ENCODE results near the gene TMEM196. TPM values are rescaled to one million over a fixed set of nuclear protein-coding genes. Genes with fewer than 3 reads are reported as not detected.

Gene TMEM196
- total RNA-seq, 1 experiment from 2014 or later, result not detected

GRCh38 chr7:19707240-19707639, 66.2 kb downstream of the TMEM196 start:
- in situ Hi-C loops (cut with HindIII; ENCODE audit: low pct_unique_long_range_greater_than_20kb, low sequenced_read_pairs), result no loop called here
- BruUV-seq (replicated peaks), result no TSS peak
- H3K4me1 ChIP-seq (ENCODE audit: control insufficient read depth, insufficient read depth, low read length), result peaks cover 23% of the 10 kb centered on the region
- no peaks in the 10 kb centered on the region; the same call in 1 of the 2 replicates for H3K27me3 ChIP-seq (ENCODE audit: control insufficient read depth, insufficient read depth, low read length)
- ATAC-seq (no peak), DNase-seq (ENCODE audit: low read depth, low spot score) (no peak)
- TF ChIP-seq, protein P1, sequence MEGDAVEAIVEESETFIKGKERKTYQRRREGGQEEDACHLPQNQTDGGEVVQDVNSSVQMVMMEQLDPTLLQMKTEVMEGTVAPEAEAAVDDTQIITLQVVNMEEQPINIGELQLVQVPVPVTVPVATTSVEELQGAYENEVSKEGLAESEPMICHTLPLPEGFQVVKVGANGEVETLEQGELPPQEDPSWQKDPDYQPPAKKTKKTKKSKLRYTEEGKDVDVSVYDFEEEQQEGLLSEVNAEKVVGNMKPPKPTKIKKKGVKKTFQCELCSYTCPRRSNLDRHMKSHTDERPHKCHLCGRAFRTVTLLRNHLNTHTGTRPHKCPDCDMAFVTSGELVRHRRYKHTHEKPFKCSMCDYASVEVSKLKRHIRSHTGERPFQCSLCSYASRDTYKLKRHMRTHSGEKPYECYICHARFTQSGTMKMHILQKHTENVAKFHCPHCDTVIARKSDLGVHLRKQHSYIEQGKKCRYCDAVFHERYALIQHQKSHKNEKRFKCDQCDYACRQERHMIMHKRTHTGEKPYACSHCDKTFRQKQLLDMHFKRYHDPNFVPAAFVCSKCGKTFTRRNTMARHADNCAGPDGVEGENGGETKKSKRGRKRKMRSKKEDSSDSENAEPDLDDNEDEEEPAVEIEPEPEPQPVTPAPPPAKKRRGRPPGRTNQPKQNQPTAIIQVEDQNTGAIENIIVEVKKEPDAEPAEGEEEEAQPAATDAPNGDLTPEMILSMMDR (IDR thresholded peaks at IDR 0.05), result no peak
- TF ChIP-seq POLR2AphosphoS5 (IDR thresholded peaks at IDR 0.05; ENCODE audit: low read depth, low read length), result no peak
- TF ChIP-seq SIN3A (IDR thresholded peaks at IDR 0.05; ENCODE audit: borderline replicate concordance, insufficient read depth, low read depth, low read length), result no peak
- TF ChIP-seq TCF7L2 (IDR thresholded peaks at IDR 0.05; ENCODE audit: low read depth, low read length), result no peak
- TF ChIP-seq REST (IDR thresholded peaks at IDR 0.05; ENCODE audit: insufficient read depth in 1 of 2, low read depth in 2 of 2, low read length in 1 of 2), result no peak
- no peaks in the 10 kb centered on the region for H3K9me3 ChIP-seq (ENCODE audit: control insufficient read depth, insufficient read depth, low read depth, low read length)
- peak overlapping the region; percentile 94 to 98 for H3K4me3 ChIP-seq (ENCODE audit: low read depth in 2 of 2, low read length in 2 of 2)
- intact Hi-C loops (cut with micrococcal nuclease; ENCODE audit: unreplicated experiment), result no loop called here
- peak overlapping the region; percentile 90 for H3K27ac ChIP-seq (ENCODE audit: low read length)
- POLR2A ChIA-PET, result no interaction called here
- CTCF ChIA-PET, result no interaction called here
- H3K36me3 ChIP-seq (ENCODE audit: control insufficient read depth, insufficient read depth, low read length), result peaks cover 6% of the 10 kb centered on the region; the same call in 1 of the 2 replicates

- in situ Hi-C loops (cut with HindIII; ENCODE audit: low pct_unique_long_range_greater_than_20kb, low sequenced_read_pairs) (no loop called here), intact Hi-C loops (cut with micrococcal nuclease; ENCODE audit: unreplicated experiment) (no loop called here)
- H3K27ac ChIP-seq (ENCODE audit: low read length), result no peak overlapping the region
- ATAC-seq (no peak), DNase-seq (ENCODE audit: low read depth, low spot score) (no peak)
- no TSS peak for BruUV-seq (replicated peaks)
- H3K4me1 ChIP-seq (ENCODE audit: control insufficient read depth, insufficient read depth, low read length), result peaks cover 23% of the 10 kb centered on the region
- no peaks in the 10 kb centered on the region for H3K9me3 ChIP-seq (ENCODE audit: control insufficient read depth, insufficient read depth, low read depth, low read length)
- no peaks in the 10 kb centered on the region for H3K27me3 ChIP-seq (ENCODE audit: control insufficient read depth, insufficient read depth, low read length)
- CTCF ChIA-PET, result no interaction called here
- no peak overlapping the region for H3K4me3 ChIP-seq (ENCODE audit: low read depth in 2 of 2, low read length in 2 of 2)
- H3K36me3 ChIP-seq (ENCODE audit: control insufficient read depth, insufficient read depth, low read length), result peaks cover 6% of the 10 kb centered on the region; the same call in 1 of the 2 replicates
- POLR2A ChIA-PET, result no interaction called here
- TF ChIP-seq SIN3A (IDR thresholded peaks at IDR 0.05; ENCODE audit: borderline replicate concordance, insufficient read depth, low read depth, low read length) (no peak), TCF7L2 (IDR thresholded peaks at IDR 0.05; ENCODE audit: low read depth, low read length) (no peak), POLR2AphosphoS5 (IDR thresholded peaks at IDR 0.05; ENCODE audit: low read depth, low read length) (no peak), REST (IDR thresholded peaks at IDR 0.05; ENCODE audit: insufficient read depth in 1 of 2, low read depth in 2 of 2, low read length in 1 of 2) (no peak)
- TF ChIP-seq, protein P1 (IDR thresholded peaks at IDR 0.05), result no peak
These were observed 67.8 kb downstream of the TMEM196 start for GRCh38 chr7:19705663-19706062.
